Placental pericyte (primary cell): Measurements from ENCODE around the gene NRBP1. TPM values are rescaled to one million over a fixed set of nuclear protein-coding genes. Genes with fewer than 3 reads are reported as not detected.

Experiments used
- small RNA-seq: library from RNA; depleted of rRNA; stranded (forward); fragments of <200 nt; gene quantifications from one replicate; pipeline ENCODE3, GENCODE V24; 2012; ENCODE audit warnings: low replicate concordance
- total RNA-seq: library from RNA; depleted of rRNA; stranded (reverse); fragments of >200 nt; gene quantifications from 2 replicates; pipeline ENCODE4 v1.2.3, GENCODE V29; 2012

Gene NRBP1
- total RNA-seq: 136 and 159 TPM in 2 replicates

GRCh38 chr2:27428213-27428977, at the start of gene NRBP1:
Gene NRBP1 (plus strand): TSS chr2:27428631. CDS start chr2:27433274, 4,643 bp downstream.

GRCh38 chr2:27380626-27381545, 47.5 kb upstream of the NRBP1 start, which contains the start of gene ZNF513:
Gene ZNF513 (minus strand): TSS chr2:27380734. CDS start chr2:27380526, 208 bp downstream.

DNA sequence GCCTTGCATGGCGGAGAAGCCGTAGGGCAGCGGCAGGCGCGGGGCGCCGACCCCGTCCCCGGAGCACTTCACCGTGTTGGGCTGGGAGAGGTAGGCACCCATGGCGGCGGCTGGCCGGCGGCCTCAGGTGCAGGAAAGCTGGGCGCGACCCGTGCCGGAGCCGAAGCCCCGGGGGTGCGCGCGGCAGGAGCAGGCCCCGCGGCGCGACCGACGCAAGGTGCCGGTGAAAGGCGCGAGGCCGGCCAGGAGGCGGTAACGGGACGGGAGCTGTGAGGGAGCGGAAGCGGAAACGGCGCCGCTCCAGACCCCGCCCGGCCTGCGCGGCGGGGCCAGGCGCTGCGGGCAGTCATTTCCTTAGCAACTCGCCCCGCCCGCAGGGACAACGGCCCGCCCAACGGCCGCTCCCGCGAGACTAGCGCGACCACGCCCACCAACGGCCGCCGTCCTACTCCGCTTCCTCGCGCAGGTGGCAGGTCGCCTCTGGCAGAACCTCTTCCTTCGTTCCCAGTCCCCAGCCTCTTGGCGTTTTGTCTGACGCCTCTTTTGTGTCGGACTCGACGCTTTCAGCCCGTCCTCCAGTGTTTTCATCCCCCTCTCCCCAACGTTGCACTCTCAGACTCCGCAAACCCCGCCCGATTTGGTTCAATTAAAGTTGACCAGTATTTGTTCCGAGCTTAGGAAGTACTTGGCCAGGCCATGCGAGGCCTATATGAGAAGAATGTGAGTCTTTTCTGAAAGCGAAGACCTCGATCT, 18.9 kb upstream of the NRBP1 start, which contains the start of gene PPM1G:
PPM1G (minus strand) TSS at position 271 of the 753 bp plus-strand sequence; CDS start at position 102, 169 bp downstream.

GRCh38 chr2:27441958-27442919, 13.8 kb downstream of the NRBP1 start, which contains the start of gene KRTCAP3:
Gene KRTCAP3 (plus strand): TSS chr2:27442381. CDS start chr2:27442413, 32 bp downstream.

DNA sequence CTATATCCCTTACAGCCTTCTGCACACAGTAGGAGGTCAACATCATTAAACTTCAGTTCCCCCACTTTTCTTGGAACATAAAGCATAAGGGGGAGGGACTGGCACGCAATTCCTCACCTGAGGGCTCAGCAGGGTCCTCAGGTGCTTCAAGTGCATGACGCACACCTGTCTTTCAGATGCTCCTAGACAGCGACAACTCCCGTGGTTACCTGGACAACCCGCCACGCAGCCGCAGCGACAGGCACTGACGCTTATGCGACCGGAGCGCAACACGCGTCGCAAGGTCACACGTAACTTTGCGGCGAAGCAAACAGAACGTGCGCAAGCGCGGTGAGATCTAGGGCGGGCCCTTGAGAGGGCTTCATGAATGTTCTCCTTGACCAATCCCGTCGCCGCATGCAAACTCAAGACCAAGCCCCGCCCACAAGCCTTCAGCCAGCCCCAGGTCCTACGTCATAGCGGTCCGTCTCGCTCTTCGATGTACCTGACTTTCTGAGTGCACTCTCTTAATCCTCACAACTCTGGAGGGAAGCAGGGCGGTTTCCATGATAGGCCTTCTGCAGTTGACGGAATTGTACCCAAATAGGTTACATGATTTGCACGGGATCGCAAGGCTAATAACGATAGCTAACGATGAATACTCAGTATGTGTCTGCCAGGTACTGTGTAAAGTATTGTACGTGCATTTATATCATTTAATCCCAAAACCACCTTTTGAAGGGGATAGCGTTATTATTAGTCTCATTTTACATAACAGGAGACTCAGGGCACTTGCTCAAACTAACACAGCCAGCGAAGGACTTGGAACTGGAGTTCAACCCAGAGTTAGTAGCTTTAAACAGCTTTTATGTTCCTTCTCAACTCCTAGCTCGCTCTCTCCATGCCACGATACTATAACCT, 61.3 kb downstream of the NRBP1 start, which contains the start of gene IFT172:
IFT172 (minus strand) TSS at position 246 of the 900 bp plus-strand sequence; CDS start at position 156, 90 bp downstream.

Small RNA genes lying within 50 kb of the gene (small RNA-seq; reads per million reads assigned to genes)
- gene RNU6-986P: not detected

Other genes with a start within 250 kb of the NRBP1 start
- 143 and 170 TPM in 2 replicates for gene ATRAID, start 216.6 kb upstream of the NRBP1 start, total RNA-seq
- 39.6 and 59.4 TPM in 2 replicates for gene SLC5A6, start 216.4 kb upstream of the NRBP1 start, total RNA-seq
- gene CAD, start 211.3 kb upstream of the NRBP1 start, total RNA-seq: 34.4 and 72.2 TPM in 2 replicates
- gene SLC30A3, start 165.6 kb upstream of the NRBP1 start, total RNA-seq: 0.14 TPM in 1 of 2 replicates, not detected in the other
- not detected in 2 replicates for gene DNAJC5G, start 153.2 kb upstream of the NRBP1 start, total RNA-seq
- not detected in 2 replicates for gene TRIM54, start 146.2 kb upstream of the NRBP1 start, total RNA-seq
- gene UCN, start 120.2 kb upstream of the NRBP1 start, total RNA-seq: 0.86 and 1.1 TPM in 2 replicates
- 64.8 and 67.7 TPM in 2 replicates for gene MPV17, start 105.5 kb upstream of the NRBP1 start, total RNA-seq
- 31.7 and 63.6 TPM in 2 replicates for gene GTF3C2, start 71.9 kb upstream of the NRBP1 start, total RNA-seq
- gene EIF2B4, start 58.3 kb upstream of the NRBP1 start, total RNA-seq: 29.1 and 37.9 TPM in 2 replicates
- 141 and 166 TPM in 2 replicates for gene SNX17, start 58.0 kb upstream of the NRBP1 start, total RNA-seq
- gene ZNF513, start 47.9 kb upstream of the NRBP1 start, total RNA-seq: 11.5 and 12.3 TPM in 2 replicates
- 98.0 and 99.6 TPM in 2 replicates for gene PPM1G, start 19.0 kb upstream of the NRBP1 start, total RNA-seq
- not detected in 2 replicates for gene KRTCAP3, start 13.8 kb downstream of the NRBP1 start, total RNA-seq
- 14.2 and 18.5 TPM in 2 replicates for gene IFT172, start 61.1 kb downstream of the NRBP1 start, total RNA-seq
- gene FNDC4, start 66.6 kb downstream of the NRBP1 start, total RNA-seq: 2.2 and 14.0 TPM in 2 replicates
- gene GCKR, start 68.2 kb downstream of the NRBP1 start, total RNA-seq: 0.43 TPM in 1 of 2 replicates, not detected in the other
- 23.2 and 27.8 TPM in 2 replicates for gene ZNF512, start 154.4 kb downstream of the NRBP1 start, total RNA-seq
- 0.88 and 1.1 TPM in 2 replicates for gene CCDC121, start 200.4 kb downstream of the NRBP1 start, total RNA-seq
- gene GPN1, start 200.4 kb downstream of the NRBP1 start, total RNA-seq: 30.4 and 53.0 TPM in 2 replicates
- 32.5 and 40.0 TPM in 2 replicates for gene SUPT7L, start 235.0 kb downstream of the NRBP1 start, total RNA-seq
- gene SLC4A1AP, start 235.3 kb downstream of the NRBP1 start, total RNA-seq: 27.4 and 34.8 TPM in 2 replicates